NCI-H146 treated with DMSO at 0.1 percent for 48 hours (cell line): ENCODE results near the gene GPR141.

Source experiments
- DNase-seq: peaks from one replicate; lab custom pipeline; 2025; ENCODE audit not compliant: unreplicated experiment; lab: John Stamatoyannopoulos, UW

The GPR141 gene

GRCh38 chr7:37782166-37782565, 98.6 kb downstream of the GPR141 start:
- DNase-seq: no peak

DNA sequence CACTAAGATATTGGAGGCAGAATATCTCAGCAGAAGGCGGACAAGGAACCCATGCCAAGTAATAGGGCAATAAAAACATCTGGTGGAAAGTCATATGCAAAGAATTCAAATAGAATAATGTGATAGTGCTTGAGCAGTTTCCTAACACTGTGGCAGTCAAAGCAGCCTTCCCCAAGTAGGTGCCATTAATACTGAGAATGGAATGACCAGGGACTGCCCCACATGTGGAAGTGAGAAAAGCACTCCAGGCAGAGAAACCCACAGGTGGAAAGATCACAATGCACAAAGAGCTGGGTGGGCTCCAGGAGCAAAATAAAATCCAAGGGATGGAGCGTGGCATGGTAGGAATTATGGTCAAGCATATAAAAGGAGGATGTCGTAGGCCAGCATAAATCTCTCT, 100.4 kb downstream of the GPR141 start:
- no peak for DNase-seq

DNA sequence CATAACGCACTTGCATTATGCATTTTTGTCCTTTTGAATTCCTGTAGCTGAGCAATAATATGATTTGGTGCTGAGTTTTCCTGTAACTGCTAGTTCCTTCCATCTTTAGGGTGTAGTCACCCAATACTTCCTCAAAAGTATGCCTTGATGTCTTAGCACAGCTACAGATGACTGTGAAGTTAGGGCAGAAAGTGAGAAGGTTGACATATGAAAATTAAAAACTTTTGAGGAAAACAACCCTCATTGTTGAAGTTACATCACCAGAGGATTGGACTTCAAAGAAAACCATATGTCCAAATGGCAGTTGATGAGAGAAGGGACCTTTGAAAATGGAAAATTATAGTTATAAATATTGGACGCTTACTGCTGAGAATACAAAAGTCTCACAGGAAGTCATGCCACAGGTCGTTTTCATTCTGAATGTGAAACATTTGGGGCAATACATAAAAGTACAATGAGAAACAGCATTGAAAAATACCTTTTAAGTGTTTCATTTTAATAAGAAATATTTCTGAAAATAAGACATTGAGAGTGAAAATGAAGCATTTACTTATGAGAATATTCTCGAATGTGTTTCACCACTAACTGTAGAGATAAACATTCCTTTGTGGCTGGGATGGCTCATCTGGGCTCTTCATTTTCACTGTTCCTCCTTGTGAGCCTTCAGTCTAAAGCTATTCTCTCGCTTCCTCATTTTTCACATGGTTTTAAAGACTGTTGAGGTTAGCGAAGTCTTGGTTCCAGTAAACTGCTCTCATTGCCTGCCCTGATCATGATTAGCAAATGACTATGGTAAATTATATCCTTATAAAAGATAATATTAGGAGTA, 103.4 kb downstream of the GPR141 start:
- no peak for DNase-seq
